ENCODE data around the gene PRKCD. TPM values are rescaled to one million over a fixed set of nuclear protein-coding genes. Genes with fewer than 3 reads are reported as not detected.
"Not testable (repeated sequence)": the region's sequence is repeated elsewhere in the genome, so short reads cannot be mapped to it uniquely, and the experiment has no call there.

PRKCD gene
- total RNA-seq, 1 donor from 2014 or later = 16.9 TPM

DNA sequence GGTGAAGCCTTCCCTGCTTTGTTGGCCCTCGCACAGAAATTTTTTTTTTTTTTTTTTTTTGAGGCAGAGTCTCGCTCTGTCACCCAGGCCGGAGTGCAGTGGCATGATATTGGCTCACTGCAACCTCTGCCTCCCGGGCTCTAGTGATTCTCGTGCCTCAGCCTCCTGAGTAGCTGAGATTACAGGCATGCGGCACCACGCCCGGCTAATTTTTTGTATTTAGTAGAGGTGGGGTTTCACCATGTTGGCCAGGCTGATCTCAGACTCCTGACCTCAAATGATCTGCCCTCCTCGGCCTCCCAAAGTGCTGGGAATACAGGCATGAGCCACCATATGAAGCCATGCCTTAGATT lies 9.9 kb upstream of the PRKCD start:
- DNase-seq (ENCODE audit: missing footprints); intact Hi-C loops (cut with DNase I): not testable (repeated sequence)

DNA sequence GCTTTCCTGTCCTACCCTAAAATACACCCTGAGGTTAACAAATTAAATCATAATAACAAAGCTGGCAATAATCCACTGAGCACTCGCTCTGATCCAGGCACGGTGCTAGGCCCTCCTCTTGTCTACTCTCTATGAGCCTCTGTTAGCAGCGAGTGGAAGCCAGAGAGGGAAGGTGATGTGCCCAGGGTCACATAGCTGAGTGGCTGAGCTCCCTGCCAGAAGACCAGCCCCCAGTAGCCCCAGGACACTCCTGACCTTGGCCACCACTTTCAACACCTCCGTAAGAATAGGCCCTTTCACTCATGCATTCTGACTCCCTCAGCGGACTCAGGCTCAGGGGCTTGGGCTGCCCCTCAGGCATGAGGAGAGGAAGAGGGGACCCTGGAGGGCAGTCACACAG lies 9.5 kb upstream of the PRKCD start:
- intact Hi-C loops (cut with DNase I) = no loop called here
- ATAC-seq = no peak
- no peak for DNase-seq (ENCODE audit: missing footprints)

More for the DNA sequence above, 9.9 kb upstream of the PRKCD start:
- not testable (repeated sequence) for ATAC-seq

DNA sequence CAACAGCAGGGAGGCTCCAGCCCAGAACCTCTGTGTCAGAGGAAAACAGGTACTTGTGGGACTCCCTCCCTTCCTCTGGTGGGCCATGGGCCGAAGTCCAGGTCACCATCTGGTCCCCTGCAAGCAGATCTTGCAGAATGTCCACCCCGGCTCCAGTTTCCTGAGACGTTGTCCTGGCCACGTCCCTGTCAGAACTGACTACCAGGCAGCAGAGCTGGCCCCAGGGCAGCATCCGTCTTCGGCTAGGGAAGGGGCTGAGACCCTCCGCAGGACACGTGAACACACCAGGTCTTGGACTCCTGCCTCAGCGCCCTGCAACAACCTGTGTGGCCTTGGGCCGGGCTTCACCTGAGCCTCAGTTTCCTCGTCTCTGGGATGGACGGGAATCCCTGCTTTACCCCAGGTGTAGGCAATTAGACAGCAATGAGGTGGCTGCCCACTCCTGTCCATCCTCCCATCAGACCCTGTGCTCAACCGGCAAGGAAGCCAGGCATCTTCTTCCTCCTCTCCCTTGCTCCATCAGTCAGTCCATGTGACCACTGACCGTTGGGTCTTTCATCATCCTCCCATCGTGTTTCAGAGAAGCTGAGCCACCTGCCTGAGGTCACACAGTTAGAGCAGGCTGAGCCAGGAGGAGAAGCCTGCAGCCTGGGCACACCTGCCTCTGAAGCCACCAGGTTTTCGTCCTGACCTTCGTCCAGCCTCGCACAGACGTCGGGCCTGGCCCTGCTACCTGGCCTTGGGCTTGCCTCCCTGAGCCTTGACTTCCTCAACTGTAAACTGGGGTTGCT lies 8.9 kb upstream of the PRKCD start:
- ATAC-seq (no peak), DNase-seq (ENCODE audit: missing footprints) (no peak)
- intact Hi-C loops (cut with DNase I) = no loop called here

GRCh38 chr3:53153264-53153823 lies 7.7 kb upstream of the PRKCD start:
- DNase-seq (ENCODE audit: missing footprints) (no peak), ATAC-seq (no peak)
- intact Hi-C loops (cut with DNase I) = no loop called here

DNA sequence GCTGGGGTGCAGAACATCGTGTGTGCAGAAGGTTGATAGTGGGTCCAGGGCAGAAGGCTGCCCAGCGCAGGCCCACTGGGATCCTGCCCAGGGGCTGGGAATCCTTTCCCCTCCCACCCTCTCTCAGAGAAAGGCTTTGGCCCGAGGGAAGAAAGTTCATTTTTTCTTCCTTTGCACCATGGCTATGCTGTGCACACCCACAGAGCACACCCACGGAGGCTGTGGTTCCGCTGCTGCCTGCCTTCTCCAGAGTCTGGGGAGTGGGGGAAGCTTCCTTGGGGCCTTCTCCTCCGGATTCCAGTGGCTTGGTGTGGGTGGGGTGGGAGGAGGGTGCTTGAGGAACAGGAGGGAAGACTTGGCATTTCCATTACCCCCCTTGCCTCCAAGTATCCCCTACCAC lies 7.0 kb upstream of the PRKCD start:
- ATAC-seq = no peak
- intact Hi-C loops (cut with DNase I) = no loop called here

DNA sequence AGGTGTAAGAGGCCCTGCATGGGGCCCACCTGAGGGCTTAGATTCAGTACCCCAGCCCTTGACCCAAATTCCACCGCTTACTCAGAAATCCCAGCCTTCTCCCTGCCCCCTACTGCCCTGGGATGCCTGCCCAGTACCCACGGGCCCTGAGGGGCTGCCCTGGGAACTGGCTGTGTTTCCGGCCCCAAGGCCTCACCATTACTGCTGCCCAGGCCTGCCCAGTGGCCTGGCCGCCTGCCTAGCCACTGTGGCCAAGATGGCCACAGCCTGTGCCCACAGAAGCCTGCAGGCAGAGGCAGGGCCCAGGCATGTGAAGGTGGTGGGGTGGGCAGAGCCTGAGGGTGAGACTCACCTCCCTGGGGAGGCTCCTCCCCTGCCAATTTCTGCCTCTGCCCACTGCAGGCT lies 6.1 kb upstream of the PRKCD start:
- intact Hi-C loops (cut with DNase I) = no loop called here
- no peak for ATAC-seq
- DNase-seq (ENCODE audit: missing footprints) = no peak

More for the DNA sequence above, 7.0 kb upstream of the PRKCD start:
- no peak for DNase-seq (ENCODE audit: missing footprints)

GRCh38 chr3:53155760-53156159 lies 5.2 kb upstream of the PRKCD start:
- no peak for DNase-seq (ENCODE audit: missing footprints)
- ATAC-seq = no peak
- intact Hi-C loops (cut with DNase I) = no loop called here

DNA sequence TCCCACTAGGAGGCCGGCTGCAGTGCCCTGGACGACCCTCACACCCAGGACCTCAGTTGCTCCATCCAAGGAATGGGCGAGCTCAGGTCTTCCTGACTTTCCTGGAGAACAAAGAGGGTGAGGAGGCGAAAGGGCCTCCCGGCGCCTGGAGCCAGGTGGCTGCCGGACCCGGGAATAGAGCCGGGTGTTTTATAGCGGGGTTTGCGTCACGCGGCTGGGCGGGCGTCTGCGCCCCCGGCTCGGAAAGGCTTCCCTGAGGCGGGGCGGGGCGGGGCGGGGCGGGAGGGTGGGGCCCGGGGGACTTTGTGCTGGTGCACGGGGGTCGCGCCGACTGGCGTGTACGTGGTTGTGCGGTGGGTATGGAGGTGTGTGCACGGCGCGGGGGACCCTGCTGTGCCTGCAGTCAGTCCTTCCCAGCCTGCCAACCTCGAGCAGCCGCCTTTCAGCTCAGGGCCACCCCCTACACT lies 4.6 kb upstream of the PRKCD start:
- DNase-seq (ENCODE audit: missing footprints) (no peak), ATAC-seq (no peak)
- intact Hi-C loops (cut with DNase I) = no loop called here

GRCh38 chr3:53157974-53158580 lies 2.9 kb upstream of the PRKCD start:
- DNase-seq (ENCODE audit: missing footprints) (no peak), ATAC-seq (no peak)
- intact Hi-C loops (cut with DNase I) = no loop called here

DNA sequence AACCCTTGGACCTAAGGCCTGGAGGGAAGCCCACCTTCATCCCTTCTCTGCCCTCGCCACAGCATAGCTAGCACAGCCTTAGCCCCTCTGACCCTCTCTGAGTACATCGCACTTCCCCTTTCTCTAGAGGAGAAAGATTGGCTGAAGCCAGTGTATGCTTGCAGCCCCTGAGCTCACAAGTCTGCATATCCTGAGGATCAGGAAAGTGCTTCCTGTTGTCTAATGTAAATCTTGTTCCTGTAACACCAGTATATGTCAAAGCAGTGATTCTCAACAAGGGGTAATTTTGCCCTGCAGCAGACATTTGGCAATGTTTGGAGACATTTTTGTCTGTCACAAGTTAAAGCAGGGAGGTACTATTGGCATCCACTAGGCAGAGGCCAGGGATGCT lies 2.2 kb upstream of the PRKCD start:
- DNase-seq (ENCODE audit: missing footprints) (no peak), ATAC-seq (no peak)
- intact Hi-C loops (cut with DNase I) = no loop called here

- DNase-seq (ENCODE audit: missing footprints) (no peak), ATAC-seq (no peak)
- intact Hi-C loops (cut with DNase I) = loop anchor here (2.0 kb wide), 1 partner anchor 29 kb away; the partner anchor contains the start of gene RFT1
Measured at GRCh38 chr3:53159156-53160060, 1.6 kb upstream of the PRKCD start.

GRCh38 chr3:53160061-53160659 lies 849 bp upstream of the PRKCD start:
- intact Hi-C loops (cut with DNase I) = loop anchor here (2.0 kb wide), 1 partner anchor 29 kb away; the partner anchor contains the start of gene RFT1
- ATAC-seq (no peak), DNase-seq (ENCODE audit: missing footprints) (no peak)

DNA sequence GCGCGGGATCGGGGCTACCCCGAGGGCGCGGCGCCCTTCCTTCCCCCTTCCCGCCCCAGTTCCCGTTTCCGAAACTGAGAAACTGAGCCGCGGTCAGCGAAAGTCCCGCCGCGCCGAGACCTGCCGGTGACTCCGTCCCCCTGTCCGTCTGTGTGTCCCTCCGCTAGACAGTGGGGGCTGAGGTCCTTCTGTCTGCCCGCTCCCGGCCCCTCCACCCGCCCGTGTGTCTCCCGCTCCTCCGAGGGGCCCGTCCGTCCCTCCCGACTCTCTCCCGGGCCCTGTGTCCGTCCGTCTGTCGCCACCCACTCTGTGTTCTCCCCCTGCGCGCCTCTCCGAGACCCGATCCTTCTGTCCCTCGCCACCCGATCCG lies 426 bp downstream of the PRKCD start:
- intact Hi-C loops (cut with DNase I) = loop anchor here (2.0 kb wide), 1 partner anchor 31 kb away; the partner anchor contains the start of gene RFT1
- ATAC-seq = no peak
- peak; percentile 80 for DNase-seq (ENCODE audit: missing footprints)

DNA sequence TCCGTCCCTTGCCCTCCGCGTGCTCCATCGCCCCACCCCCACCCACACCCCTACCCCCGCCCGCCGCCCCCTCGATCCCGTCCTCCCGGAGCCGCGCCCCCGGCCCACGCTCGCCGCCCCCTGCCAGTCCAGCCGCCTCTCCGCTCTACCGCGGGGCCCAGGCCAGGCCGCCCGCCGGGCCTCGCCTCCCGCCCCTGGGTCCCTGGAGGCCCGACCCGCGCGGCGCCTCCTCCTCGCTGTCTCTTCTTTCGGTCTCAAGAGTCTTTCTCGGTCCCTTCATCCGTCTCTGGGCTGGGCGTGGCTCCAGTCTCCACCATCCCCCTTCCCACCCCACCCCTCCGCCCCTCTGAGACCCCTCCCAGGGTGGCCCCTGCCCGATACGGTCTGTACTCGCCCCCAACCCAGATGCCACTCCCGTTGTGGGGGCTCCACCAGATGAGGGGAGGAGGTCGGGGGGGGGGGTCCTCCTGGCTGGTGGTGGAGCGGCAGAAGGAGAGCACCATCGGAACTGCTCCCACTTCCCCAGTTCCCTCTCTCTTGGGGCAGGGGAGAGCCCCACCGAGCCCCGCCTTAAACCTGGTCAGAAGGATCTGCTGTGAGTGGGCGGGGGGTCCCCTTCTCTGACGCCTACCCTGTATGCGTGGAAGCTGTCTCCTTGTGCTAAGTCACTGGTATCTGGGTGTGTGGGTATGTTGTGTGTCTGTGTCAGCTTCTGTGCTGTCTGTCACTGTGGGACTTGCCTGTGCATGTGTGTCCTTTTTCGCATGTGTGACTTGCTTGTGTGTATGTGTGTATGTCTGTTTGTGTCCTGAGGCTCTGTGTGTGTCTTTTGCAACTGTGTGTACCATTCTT lies 1.0 kb downstream of the PRKCD start:
- DNase-seq (ENCODE audit: missing footprints) = no peak
- intact Hi-C loops (cut with DNase I) = loop anchor here (2.0 kb wide), 1 partner anchor 31 kb away; the partner anchor contains the start of gene RFT1
- ATAC-seq = no peak

DNA sequence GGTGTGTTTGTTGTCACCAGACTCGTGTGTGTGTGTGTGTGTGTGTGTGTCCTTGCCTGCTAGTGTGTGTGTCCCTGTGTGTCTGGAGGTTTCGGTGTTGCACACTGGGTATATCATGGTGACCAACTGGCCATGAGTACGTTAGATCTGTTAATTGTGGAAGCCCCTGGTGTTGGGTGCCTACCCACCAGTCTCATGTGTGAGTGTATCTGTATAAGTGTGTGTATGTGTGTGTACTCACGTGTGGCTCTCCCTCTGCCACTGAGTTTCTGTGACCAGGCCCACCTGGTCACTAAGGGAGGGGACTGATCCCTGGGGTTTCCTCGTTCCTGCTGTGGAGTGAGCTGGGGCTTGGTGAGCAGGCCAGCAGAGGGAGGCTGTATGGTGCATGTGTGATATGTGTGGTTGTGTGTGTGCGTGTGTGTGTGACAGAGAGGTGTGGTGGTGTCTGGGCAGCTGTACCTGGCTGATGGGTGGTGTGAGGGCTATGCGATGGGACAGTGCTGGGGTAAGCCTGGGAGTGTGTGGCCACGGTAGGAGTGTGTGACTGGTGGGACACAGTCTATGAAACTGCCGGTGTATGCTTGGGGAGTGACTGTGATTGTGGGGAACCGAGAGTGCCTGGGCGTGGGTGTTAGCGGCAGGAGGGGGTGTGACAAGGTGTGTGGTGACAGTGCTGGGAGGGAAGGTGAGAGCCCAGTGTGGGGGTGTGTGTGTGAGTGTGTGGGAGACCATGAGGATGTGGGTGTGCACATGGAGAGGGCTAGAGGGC lies 1.8 kb downstream of the PRKCD start:
- no peak for ATAC-seq
- intact Hi-C loops (cut with DNase I) = no loop called here
- no peak for DNase-seq (ENCODE audit: missing footprints)

DNA sequence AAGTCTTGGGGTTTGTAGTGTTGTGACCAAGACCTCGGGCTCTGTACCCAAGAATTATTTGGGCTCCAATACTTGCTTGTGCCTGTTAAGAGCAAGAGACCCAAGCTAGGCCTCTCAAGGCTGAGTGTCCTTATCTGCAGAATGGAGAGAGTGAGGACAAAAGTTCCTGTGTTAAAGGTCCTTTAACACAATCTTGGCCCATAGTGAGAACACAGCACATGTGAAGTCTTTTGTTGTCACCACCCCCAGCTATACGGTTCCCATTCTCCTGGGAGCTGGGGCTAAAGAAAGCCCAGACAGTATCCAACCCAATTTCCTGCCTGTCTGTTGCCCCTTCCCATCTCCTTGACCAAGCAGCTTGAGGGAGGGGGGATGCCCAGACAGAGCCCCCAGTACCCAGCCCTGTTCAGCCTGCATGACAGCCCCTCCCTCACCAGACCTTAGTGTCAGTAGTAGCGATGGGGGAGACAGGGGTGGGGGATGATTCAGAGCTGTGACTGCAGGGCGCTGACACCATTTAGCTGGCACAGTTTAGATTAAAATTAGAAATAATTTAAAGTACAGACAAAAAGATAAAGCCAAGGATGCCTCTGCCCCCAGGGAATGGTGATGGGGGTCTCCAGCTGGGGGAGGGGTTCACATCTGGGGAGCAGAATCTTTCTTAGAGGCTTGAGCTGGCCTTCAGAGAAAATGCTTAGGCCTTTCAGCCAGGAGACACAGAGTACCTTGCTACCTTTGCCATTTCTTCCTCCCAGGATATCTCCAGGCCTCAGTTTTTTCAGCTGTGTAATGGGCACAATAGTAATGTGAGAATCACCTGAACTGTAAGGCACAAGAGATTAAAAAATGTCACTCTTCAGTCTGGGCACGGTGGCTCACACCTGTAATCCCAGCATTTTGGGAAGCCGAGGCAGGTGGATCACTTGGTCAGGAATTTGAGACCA lies 2.7 kb downstream of the PRKCD start:
- ATAC-seq (no peak), DNase-seq (ENCODE audit: missing footprints) (no peak)
- intact Hi-C loops (cut with DNase I) = no loop called here
